Activated CD4-positive, alpha-beta T cell treated with anti-CD3 and anti-CD28 coated beads for 36 hours (primary cell): ENCODE data around the gene PSMA6. TPM values are rescaled to one million over a fixed set of nuclear protein-coding genes. Genes with fewer than 3 reads are reported as not detected.
"Not testable (repeated sequence)": the region's sequence is repeated elsewhere in the genome, so short reads cannot be mapped to it uniquely, and the experiment has no call there.

Experiments used
- ATAC-seq: fragments of 200-7000 bp; cut with Tn5 transposase; one replicate; pipeline ENCODE4 v1.10.0; 2021; ENCODE audit warnings: mild to moderate bottlenecking, moderate library complexity
- CTCF ChIA-PET: fragments of 350-600 bp; sonication (Branson Sonifier 250); formaldehyde crosslinking; loops from one replicate; lab custom pipeline; 2021; ENCODE audit warnings: antibody characterized with exemption; lab: Charles Lee
- POLR2A ChIA-PET: fragments of 350-600 bp; sonication (Branson Sonifier 250); formaldehyde crosslinking; loops from one replicate; lab custom pipeline; 2021; ENCODE audit warnings: antibody characterized with exemption, inconsistent platforms; lab: Charles Lee
- DNase-seq: peaks from one replicate; pipeline ENCODE4 v3.0.0-alpha.2; 2020
- H3K27ac Mint-ChIP-seq: one replicate; pipeline ENCODE4 v1.8.0; 2021; ENCODE audit warnings: mixed read lengths
- H3K27me3 Mint-ChIP-seq: one replicate; pipeline ENCODE4 v1.8.0; 2021; ENCODE audit warnings: mixed read lengths
- H3K36me3 Mint-ChIP-seq: one replicate; pipeline ENCODE4 v1.8.0; 2021; ENCODE audit warnings: low read depth, mixed read lengths
- H3K4me1 Mint-ChIP-seq: one replicate; pipeline ENCODE4 v1.8.0; 2021; ENCODE audit warnings: mixed read lengths
- H3K4me3 Mint-ChIP-seq: one replicate; pipeline ENCODE4 v1.8.0; 2021; ENCODE audit warnings: mild to moderate bottlenecking, moderate library complexity, mixed read lengths
- H3K9me3 Mint-ChIP-seq: one replicate; pipeline ENCODE4 v1.8.0; 2021; ENCODE audit warnings: low read depth, mixed read lengths
- intact Hi-C, 2 experiments: fragments of 100-400 bp; cut with DNase I in 1 of 2; cut with micrococcal nuclease in 1 of 2; formaldehyde crosslinking; loops; one replicate each; pipeline versions ENCODE4 v1.14.2 to v1.15.1; 2022 to 2024; cut with DNase I, micrococcal nuclease
- total RNA-seq, 2 experiments: library from RNA; stranded (reverse); gene quantifications; one replicate each; pipeline ENCODE4 v1.2.3, GENCODE V29; 2021

PSMA6 gene
- 100 to 1,000 TPM; 374 to 425 TPM for total RNA-seq

- ATAC-seq: peak; percentile 86
- peak; percentile 100 for DNase-seq
- H3K27ac Mint-ChIP-seq: peak within 1 kb of the TSS; percentile 96
- H3K4me3 Mint-ChIP-seq: peak within 1 kb of the TSS; percentile 85
- H3K4me1 Mint-ChIP-seq: peaks cover 52% of the 10 kb centered on the region
- no peaks in the 10 kb centered on the region for H3K27me3 Mint-ChIP-seq
- CTCF ChIA-PET: interaction anchor here (0.5 to 2.2 kb wide), 16 partner anchors 9 to 512 kb away, joined by 3 to 11 read pairs (median 4); partner anchors contain the start of gene NFKBIA
- no peaks in the 10 kb centered on the region for H3K9me3 Mint-ChIP-seq
- H3K36me3 Mint-ChIP-seq: peaks cover 31% of the 10 kb centered on the region
- intact Hi-C loops: loop anchor here (1.0 to 5.0 kb wide), 14 partner anchors 9 to 755 kb away; partner anchors contain the start of genes FAM177A1 (in 2 of the 2), NFKBIA (in 2 of the 2), PRORP (in 2 of the 2) and SRP54 (in 2 of the 2)
- POLR2A ChIA-PET: interaction anchor here (0.5 to 4.2 kb wide), 14 partner anchors 8 to 417 kb away, joined by 3 to 132 read pairs (median 7); partner anchors contain the start of genes NFKBIA and SRP54
Measured at GRCh38 chr14:35292051-35292769, at the start of gene PSMA6. TSS of gene PSMA6 (plus strand) at chr14:35292382. CDS start at chr14:35292477, 95 bp downstream.

- Mint-ChIP-seq H3K4me3 (no peak overlapping the region), H3K27ac (no peak overlapping the region), H3K36me3 (peaks cover 4% of the 10 kb centered on the region), H3K4me1 (peaks cover 6% of the 10 kb centered on the region), H3K9me3 (no peaks in the 10 kb centered on the region), H3K27me3 (no peaks in the 10 kb centered on the region)
- CTCF ChIA-PET: interaction anchor here (0.8 kb wide), 1 partner anchor 13 kb away, joined by 3 read pairs; no protein-coding TSS in a partner anchor
- intact Hi-C loops: no loop called here
- no peak for ATAC-seq
- no peak for DNase-seq
- POLR2A ChIA-PET: interaction anchor here (0.6 kb wide), 1 partner anchor 97 kb away, joined by 3 read pairs; no protein-coding TSS in a partner anchor
Measured at GRCh38 chr14:35242599-35243311, 49.4 kb upstream of the PSMA6 start.

GRCh38 chr14:35243956-35244355 is 48.2 kb upstream of the PSMA6 start:
- H3K27me3 Mint-ChIP-seq: no peaks in the 10 kb centered on the region
- ChIA-PET CTCF (interaction anchor here (1.2 kb wide), 1 partner anchor 17 kb away, joined by 3 read pairs; no protein-coding TSS in a partner anchor), POLR2A (no interaction called here)
- DNase-seq (no peak), ATAC-seq (no peak)
- H3K36me3 Mint-ChIP-seq: peaks cover 4% of the 10 kb centered on the region
- H3K4me1 Mint-ChIP-seq: peaks cover 11% of the 10 kb centered on the region
- H3K27ac Mint-ChIP-seq: no peak overlapping the region
- no peaks in the 10 kb centered on the region for H3K9me3 Mint-ChIP-seq
- no peak overlapping the region for H3K4me3 Mint-ChIP-seq
- intact Hi-C loops: no loop called here

- H3K4me1 Mint-ChIP-seq: peaks cover 8% of the 10 kb centered on the region
- H3K27me3 Mint-ChIP-seq: no peaks in the 10 kb centered on the region
- H3K9me3 Mint-ChIP-seq: no peaks in the 10 kb centered on the region
- ChIA-PET POLR2A (no interaction called here), CTCF (interaction anchor here (0.6 to 1.2 kb wide), 6 partner anchors 9 to 173 kb away, joined by 3 to 4 read pairs (median 4); no protein-coding TSS in a partner anchor)
- H3K4me3 Mint-ChIP-seq: no peak overlapping the region
- no peak for DNase-seq
- no peak overlapping the region for H3K27ac Mint-ChIP-seq
- ATAC-seq: no peak
- intact Hi-C loops: no loop called here
- H3K36me3 Mint-ChIP-seq: peaks cover 4% of the 10 kb centered on the region
Measured at GRCh38 chr14:35244542-35244941, 47.6 kb upstream of the PSMA6 start.

- H3K4me1 Mint-ChIP-seq: peaks cover 8% of the 10 kb centered on the region
- ChIA-PET POLR2A (no interaction called here), CTCF (interaction anchor here (0.6 to 1.2 kb wide), 5 partner anchors 9 to 172 kb away, joined by 3 to 4 read pairs (median 4); no protein-coding TSS in a partner anchor)
- ATAC-seq (no peak), DNase-seq (no peak)
- intact Hi-C loops: loop anchor here in 1 of 2 experiments (5.0 kb wide), 1 partner anchor 427 kb away; no protein-coding TSS in a partner anchor
- no peaks in the 10 kb centered on the region for H3K27me3 Mint-ChIP-seq
- H3K4me3 Mint-ChIP-seq: no peak overlapping the region
- H3K36me3 Mint-ChIP-seq: peaks cover 4% of the 10 kb centered on the region
- no peak overlapping the region for H3K27ac Mint-ChIP-seq
- H3K9me3 Mint-ChIP-seq: no peaks in the 10 kb centered on the region
Measured at GRCh38 chr14:35245051-35245450, 47.1 kb upstream of the PSMA6 start.

- ATAC-seq (no peak), DNase-seq (no peak)
- ChIA-PET CTCF (interaction anchor here (0.6 to 1.9 kb wide), 6 partner anchors 14 to 261 kb away, joined by 3 to 7 read pairs (median 4); no protein-coding TSS in a partner anchor), POLR2A (no interaction called here)
- intact Hi-C loops: loop anchor here in 1 of 2 experiments (5.0 kb wide), 1 partner anchor 424 kb away; no protein-coding TSS in a partner anchor
- Mint-ChIP-seq H3K27me3 (no peaks in the 10 kb centered on the region), H3K36me3 (peaks cover 7% of the 10 kb centered on the region), H3K4me1 (peaks cover 14% of the 10 kb centered on the region), H3K27ac (peak overlapping the region; percentile 27), H3K4me3 (no peak overlapping the region), H3K9me3 (no peaks in the 10 kb centered on the region)
Measured at GRCh38 chr14:35247777-35248475, 44.3 kb upstream of the PSMA6 start.

GRCh38 chr14:35248476-35248788 is 43.8 kb upstream of the PSMA6 start:
- no peak overlapping the region for H3K4me3 Mint-ChIP-seq
- H3K27me3 Mint-ChIP-seq: no peaks in the 10 kb centered on the region
- ATAC-seq: no peak
- peak overlapping the region; percentile 27 for H3K27ac Mint-ChIP-seq
- H3K9me3 Mint-ChIP-seq: no peaks in the 10 kb centered on the region
- H3K36me3 Mint-ChIP-seq: peaks cover 9% of the 10 kb centered on the region
- no peak for DNase-seq
- intact Hi-C loops: loop anchor here in 1 of 2 experiments (5.0 kb wide), 1 partner anchor 424 kb away; no protein-coding TSS in a partner anchor
- CTCF ChIA-PET: interaction anchor here (0.6 to 1.5 kb wide), 4 partner anchors 14 to 117 kb away, joined by 3 to 6 read pairs (median 4); no protein-coding TSS in a partner anchor
- POLR2A ChIA-PET: no interaction called here
- H3K4me1 Mint-ChIP-seq: peaks cover 19% of the 10 kb centered on the region

- POLR2A ChIA-PET: interaction anchor here (0.6 kb wide), 3 partner anchors 25 to 107 kb away, joined by 3 to 10 read pairs (median 3); no protein-coding TSS in a partner anchor
- H3K4me3 Mint-ChIP-seq: no peak overlapping the region
- H3K27me3 Mint-ChIP-seq: no peaks in the 10 kb centered on the region
- peaks cover 13% of the 10 kb centered on the region for H3K36me3 Mint-ChIP-seq
- H3K27ac Mint-ChIP-seq: no peak overlapping the region
- intact Hi-C loops: no loop called here
- no peaks in the 10 kb centered on the region for H3K9me3 Mint-ChIP-seq
- CTCF ChIA-PET: interaction anchor here (0.6 to 1.3 kb wide), 2 partner anchors 21 to 184 kb away, joined by 3 to 8 read pairs; no protein-coding TSS in a partner anchor
- H3K4me1 Mint-ChIP-seq: peaks cover 33% of the 10 kb centered on the region
- ATAC-seq: no peak
- no peak for DNase-seq
Measured at GRCh38 chr14:35250319-35250718, 41.9 kb upstream of the PSMA6 start.

- Mint-ChIP-seq H3K36me3 (peaks cover 13% of the 10 kb centered on the region), H3K4me3 (no peak overlapping the region), H3K27me3 (no peaks in the 10 kb centered on the region), H3K9me3 (no peaks in the 10 kb centered on the region), H3K4me1 (peaks cover 36% of the 10 kb centered on the region), H3K27ac (peak overlapping the region; percentile 2)
- POLR2A ChIA-PET: interaction anchor here (0.6 kb wide), 1 partner anchor 151 kb away, joined by 3 read pairs; no protein-coding TSS in a partner anchor
- CTCF ChIA-PET: interaction anchor here (0.6 kb wide), 1 partner anchor 152 kb away, joined by 3 read pairs; no protein-coding TSS in a partner anchor
- DNase-seq: peak; percentile 18
- ATAC-seq: peak; percentile 80
- intact Hi-C loops: no loop called here
Measured at GRCh38 chr14:35252451-35252868, 39.7 kb upstream of the PSMA6 start.

GRCh38 chr14:35253056-35253455 is 39.1 kb upstream of the PSMA6 start:
- ATAC-seq, H3K27ac Mint-ChIP-seq: not testable (repeated sequence)

More at GRCh38 chr14:35253056-35253455, 39.1 kb upstream of the PSMA6 start:
- CTCF ChIA-PET: interaction anchor here (0.9 to 1.1 kb wide), 2 partner anchors 23 to 30 kb away, joined by 3 read pairs; no protein-coding TSS in a partner anchor
- H3K9me3 Mint-ChIP-seq, DNase-seq, H3K4me3 Mint-ChIP-seq, POLR2A ChIA-PET, H3K27me3 Mint-ChIP-seq, intact Hi-C loops: not testable (repeated sequence)
- peaks cover 36% of the 10 kb centered on the region for H3K4me1 Mint-ChIP-seq
- H3K36me3 Mint-ChIP-seq: peaks cover 16% of the 10 kb centered on the region
